ENCODE data around the gene UBE2K.

- TF ChIP-seq ZNF239 (tag by site-specific recombination; IDR thresholded peaks at IDR 0.05) (no peak), CTCF (tag by site-specific recombination; IDR thresholded peaks at IDR 0.05) (no peak), ZNF449 (tag by site-specific recombination; IDR thresholded peaks at IDR 0.05) (no peak), SETDB1 (IDR thresholded peaks at IDR 0.05; ENCODE audit: insufficient read length, low read length) (no peak), ZBTB21 (tag by site-specific recombination; IDR thresholded peaks at IDR 0.05) (no peak), ZNF549 (tag by site-specific recombination; IDR thresholded peaks at IDR 0.05) (no peak), PBX3 (CRISPR knock-in tag; IDR thresholded peaks at IDR 0.05) (no peak), ZNF175 (tag by site-specific recombination; IDR thresholded peaks at IDR 0.05) (no peak), ZNF768 (tag by site-specific recombination; IDR thresholded peaks at IDR 0.05) (no peak)
These were observed 20.7 kb downstream of the UBE2K start for GRCh38 chr4:39718366-39719323.

Measured in HEK293 (cell line).